Fibroblast of the aortic adventitia (primary cell): ENCODE data around the gene ANKRD16. TPM values are rescaled to one million over a fixed set of nuclear protein-coding genes. Genes with fewer than 3 reads are reported as not detected.

Source experiments
- DNase-seq: peaks from one replicate; pipeline ENCODE4 v3.0.0-alpha.2; 2010; ENCODE audit warnings: low read depth
- H3K4me3 ChIP-seq: 2 replicates; pipeline ENCODE4 v1.5.1; 2011; ENCODE audit warnings: low read depth, mild to moderate bottlenecking, control low read depth, low read length, moderate library complexity
- CTCF ChIP-seq: IDR thresholded peaks from 2 replicates; pipeline ENCODE4 v1.5.1; 2011; ENCODE audit warnings: mild to moderate bottlenecking, low read length, control low read depth, inconsistent platforms; ENCODE audit not compliant: insufficient read depth
- total RNA-seq: library from RNA; depleted of rRNA; stranded (reverse); fragments of >200 nt; gene quantifications from 2 replicates; pipeline ENCODE4 v1.2.3, GENCODE V29; 2012; ENCODE audit warnings: low replicate concordance

The ANKRD16 gene
- total RNA-seq, result 5.0 and 14.0 TPM in 2 replicates

GRCh38 chr10:5889624-5890451 lies at the start of gene ANKRD16, which contains the start of gene FBH1:
Gene ANKRD16 (minus strand): TSS chr10:5889893. CDS start chr10:5889354, 539 bp downstream.
Gene FBH1 (plus strand): TSS chr10:5890243. CDS start chr10:5890346, 103 bp downstream.
- TF ChIP-seq CTCF, result no peak
- H3K4me3 ChIP-seq, result peak within 1 kb of the TSS; percentile 93
- DNase-seq, result peak; percentile 99

- DNase-seq, result no peak
- TF ChIP-seq CTCF, result no peak
- H3K4me3 ChIP-seq, result no peak overlapping the region
Measured at GRCh38 chr10:5938291-5938690, 48.6 kb upstream of the ANKRD16 start.

GRCh38 chr10:5937016-5937415 lies 47.3 kb upstream of the ANKRD16 start:
- no peak for DNase-seq
- TF ChIP-seq CTCF, result no peak

GRCh38 chr10:5935628-5936027 lies 45.9 kb upstream of the ANKRD16 start:
- H3K4me3 ChIP-seq, result no peak overlapping the region
- DNase-seq, result no peak
- no peak for TF ChIP-seq CTCF

More at GRCh38 chr10:5937016-5937415, 47.3 kb upstream of the ANKRD16 start:
- H3K4me3 ChIP-seq, result no peak overlapping the region

GRCh38 chr10:5933909-5934546 lies 44.3 kb upstream of the ANKRD16 start:
- TF ChIP-seq CTCF, result no peak
- no peak overlapping the region for H3K4me3 ChIP-seq
- no peak for DNase-seq

- TF ChIP-seq CTCF, result no peak
- peak; percentile 16 for DNase-seq
- no peak overlapping the region for H3K4me3 ChIP-seq
Measured at GRCh38 chr10:5932345-5932744, 42.7 kb upstream of the ANKRD16 start.
